NT2/D1 (cell line): ENCODE data around the gene POU3F3.

ENCODE experiments used
- DNase-seq: peaks from one replicate; pipeline ENCODE4 v3.0.0-alpha.2; 2011; ENCODE audit warnings: low read depth, low spot score
- H3K27me3 ChIP-seq: 2 replicates; pipeline ENCODE4 v1.6.0; 2011; ENCODE audit warnings: mild to moderate bottlenecking; ENCODE audit not compliant: insufficient read length, insufficient read depth
- H3K36me3 ChIP-seq: 2 replicates; pipeline ENCODE4 v1.6.1; 2011; ENCODE audit warnings: mild to moderate bottlenecking, low read length, mixed read lengths; ENCODE audit not compliant: insufficient read depth, insufficient read length
- H3K4me1 ChIP-seq: 2 replicates; pipeline ENCODE4 v1.5.1; 2011; ENCODE audit not compliant: insufficient read depth, insufficient read length
- H3K4me3 ChIP-seq: 2 replicates; pipeline ENCODE4 v1.5.1; 2011; ENCODE audit warnings: low read depth; ENCODE audit not compliant: insufficient read length
- H3K9ac ChIP-seq: 2 replicates; pipeline ENCODE4 v1.6.0; 2011; ENCODE audit warnings: low read depth; ENCODE audit not compliant: insufficient read length
- H3K9me3 ChIP-seq: 2 replicates; pipeline ENCODE4 v1.5.1; 2011; ENCODE audit warnings: mild to moderate bottlenecking, low read length; ENCODE audit not compliant: insufficient read depth
- SUZ12 ChIP-seq: IDR thresholded peaks from 2 replicates; pipeline ENCODE4 v1.6.1; 2011; ENCODE audit not compliant: insufficient read length, insufficient read depth; ENCODE audit errors: extremely low read depth
- YY1 ChIP-seq: IDR thresholded peaks from 2 replicates; pipeline ENCODE4 v1.6.1; 2011; ENCODE audit not compliant: insufficient read length, insufficient read depth
- ZNF274 ChIP-seq: IDR thresholded peaks from 2 replicates; pipeline ENCODE4 v1.6.1; 2011; ENCODE audit warnings: mild to moderate bottlenecking, low read depth, low read length

Gene POU3F3

DNA sequence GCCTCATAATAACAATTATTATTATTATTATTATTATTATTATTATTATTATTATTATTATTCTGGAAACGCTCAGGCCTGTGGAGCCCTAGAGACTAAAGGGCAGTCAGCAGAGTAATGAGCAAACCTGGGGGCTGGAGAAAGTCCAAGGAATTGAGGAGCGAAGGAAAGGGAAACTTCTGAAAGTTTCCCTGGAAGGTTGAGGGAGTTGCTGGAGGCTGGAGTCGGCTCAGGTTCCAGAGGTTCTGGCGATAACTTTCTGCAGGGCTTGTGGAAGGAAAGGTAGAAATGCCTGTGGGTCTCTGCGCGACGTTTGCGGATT lies 9.2 kb downstream of the POU3F3 start:
- no peaks in the 10 kb centered on the region for H3K9me3 ChIP-seq
- TF ChIP-seq YY1 (no peak), SUZ12 (no peak), ZNF274 (no peak)
- peak overlapping the region; percentile 44 for H3K9ac ChIP-seq
- no peak overlapping the region for H3K4me3 ChIP-seq
- peaks cover 100% of the 10 kb centered on the region for H3K27me3 ChIP-seq
- H3K4me1 ChIP-seq = peaks cover 16% of the 10 kb centered on the region
- DNase-seq = no peak
- no peaks in the 10 kb centered on the region for H3K36me3 ChIP-seq

DNA sequence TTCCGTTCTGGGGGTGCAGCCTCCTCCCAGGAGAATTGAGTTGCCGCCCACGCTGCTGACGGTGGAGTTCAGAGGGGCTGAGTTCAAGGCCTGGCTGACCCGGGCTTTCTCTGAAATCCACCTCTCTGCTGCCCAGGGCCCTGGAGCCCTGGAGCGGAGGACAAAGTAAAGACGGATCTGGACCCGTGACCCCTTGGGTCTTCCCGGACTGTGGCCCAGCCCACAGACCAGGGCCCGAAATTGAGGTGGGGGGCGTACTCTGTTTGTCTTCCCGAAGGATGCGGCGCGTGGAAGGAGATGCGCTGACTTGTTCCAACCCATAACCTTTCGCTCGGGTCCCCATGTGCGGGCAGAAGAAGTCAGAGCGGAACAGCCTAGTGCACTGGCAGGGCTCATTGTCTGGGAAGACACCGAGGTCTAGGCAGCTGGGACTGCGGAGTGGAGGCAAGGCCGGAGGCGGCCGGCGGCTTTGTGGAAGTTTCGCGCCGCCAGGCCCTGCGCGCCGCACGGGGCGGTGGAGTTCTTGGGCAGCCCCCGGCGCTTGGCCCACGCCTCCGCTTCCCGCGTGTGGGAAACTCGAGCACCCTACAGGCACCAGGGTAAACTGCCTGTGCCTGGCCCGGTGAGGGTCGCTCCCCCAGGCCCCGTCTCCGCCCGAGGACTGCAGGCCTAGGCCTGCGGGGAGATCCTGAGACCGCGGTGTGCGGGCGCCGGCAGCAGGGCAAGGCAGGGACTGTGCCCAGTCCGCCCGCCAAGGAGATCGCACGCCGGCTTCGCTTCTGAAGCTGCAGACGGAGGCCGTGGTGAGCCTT lies 9.8 kb downstream of the POU3F3 start:
- TF ChIP-seq ZNF274 = no peak
- TF ChIP-seq SUZ12 = peak; percentile 99
- Histone ChIP-seq H3K9me3 (no peaks in the 10 kb centered on the region), H3K9ac (peak overlapping the region; percentile 44), H3K36me3 (no peaks in the 10 kb centered on the region), H3K4me3 (peak overlapping the region; percentile 2), H3K4me1 (peaks cover 16% of the 10 kb centered on the region), H3K27me3 (peaks cover 100% of the 10 kb centered on the region)
- no peak for DNase-seq

DNA sequence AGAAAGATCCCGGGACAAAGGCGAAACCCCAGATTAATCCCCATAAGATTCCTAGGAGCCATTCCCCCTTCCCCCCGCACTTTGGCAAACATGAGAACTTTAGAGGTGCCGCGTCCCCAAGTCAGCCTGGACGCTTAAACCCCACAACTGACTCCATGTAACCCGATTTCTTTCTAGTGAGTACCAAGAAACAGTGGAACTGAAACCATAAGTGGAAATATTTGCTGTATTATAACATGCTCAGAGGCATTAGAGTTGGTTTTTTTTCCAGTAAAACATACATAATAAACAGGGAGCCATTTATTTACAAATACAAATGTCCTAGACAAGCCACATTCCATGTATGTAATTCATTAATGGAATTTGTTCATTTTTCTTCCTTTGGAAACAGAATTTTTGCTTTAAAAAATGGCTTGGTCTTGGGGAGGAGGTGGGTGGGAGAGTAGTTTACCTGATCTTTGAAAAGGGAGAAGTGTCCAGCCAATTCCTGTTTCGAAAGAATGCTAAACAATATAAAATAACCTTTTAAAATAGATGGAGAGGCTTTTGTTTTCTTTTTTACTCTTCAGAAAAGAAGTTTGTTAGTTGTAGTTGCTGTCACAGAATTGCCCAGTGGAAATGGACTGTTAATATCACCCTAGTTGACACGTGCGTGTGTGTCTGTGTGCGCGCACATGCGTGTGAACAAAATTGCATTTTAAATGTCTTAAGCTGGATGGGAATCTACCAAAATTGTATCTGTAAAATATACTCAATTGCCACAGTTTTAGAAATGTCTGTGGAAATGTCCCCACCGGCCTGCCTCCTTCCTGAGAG lies 10.6 kb downstream of the POU3F3 start:
- TF ChIP-seq SUZ12 = no peak
- no peak for TF ChIP-seq ZNF274
- no peak for TF ChIP-seq YY1
- Histone ChIP-seq H3K4me3 (no peak overlapping the region), H3K27me3 (peaks cover 100% of the 10 kb centered on the region), H3K36me3 (no peaks in the 10 kb centered on the region), H3K4me1 (peaks cover 16% of the 10 kb centered on the region), H3K9me3 (no peaks in the 10 kb centered on the region), H3K9ac (no peak overlapping the region)
- DNase-seq = no peak

DNA sequence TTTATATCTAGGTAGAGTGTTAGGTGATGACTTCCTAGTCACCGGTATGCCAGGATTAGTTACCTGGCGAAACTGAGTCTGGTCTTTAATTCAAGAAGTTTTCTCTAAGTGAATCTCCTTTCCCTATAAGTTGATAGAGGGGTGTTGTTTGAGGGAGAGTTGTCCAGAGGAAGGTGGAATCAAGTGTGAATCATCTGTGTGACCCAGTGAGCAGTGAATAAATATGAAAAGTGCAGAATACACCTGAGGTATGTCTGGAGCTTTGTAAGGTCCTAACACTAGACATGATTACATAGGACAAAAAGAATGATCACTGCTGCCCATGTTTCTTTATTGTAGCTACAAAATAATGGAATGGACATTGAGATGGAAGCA lies 11.2 kb downstream of the POU3F3 start:
- H3K9ac ChIP-seq = no peak overlapping the region
- no peak overlapping the region for H3K4me3 ChIP-seq
- TF ChIP-seq SUZ12 (peak; percentile 43), ZNF274 (no peak), YY1 (no peak)
- H3K36me3 ChIP-seq = no peaks in the 10 kb centered on the region
- peaks cover 100% of the 10 kb centered on the region for H3K27me3 ChIP-seq
- peaks cover 16% of the 10 kb centered on the region for H3K4me1 ChIP-seq
- no peaks in the 10 kb centered on the region for H3K9me3 ChIP-seq
- no peak for DNase-seq

DNA sequence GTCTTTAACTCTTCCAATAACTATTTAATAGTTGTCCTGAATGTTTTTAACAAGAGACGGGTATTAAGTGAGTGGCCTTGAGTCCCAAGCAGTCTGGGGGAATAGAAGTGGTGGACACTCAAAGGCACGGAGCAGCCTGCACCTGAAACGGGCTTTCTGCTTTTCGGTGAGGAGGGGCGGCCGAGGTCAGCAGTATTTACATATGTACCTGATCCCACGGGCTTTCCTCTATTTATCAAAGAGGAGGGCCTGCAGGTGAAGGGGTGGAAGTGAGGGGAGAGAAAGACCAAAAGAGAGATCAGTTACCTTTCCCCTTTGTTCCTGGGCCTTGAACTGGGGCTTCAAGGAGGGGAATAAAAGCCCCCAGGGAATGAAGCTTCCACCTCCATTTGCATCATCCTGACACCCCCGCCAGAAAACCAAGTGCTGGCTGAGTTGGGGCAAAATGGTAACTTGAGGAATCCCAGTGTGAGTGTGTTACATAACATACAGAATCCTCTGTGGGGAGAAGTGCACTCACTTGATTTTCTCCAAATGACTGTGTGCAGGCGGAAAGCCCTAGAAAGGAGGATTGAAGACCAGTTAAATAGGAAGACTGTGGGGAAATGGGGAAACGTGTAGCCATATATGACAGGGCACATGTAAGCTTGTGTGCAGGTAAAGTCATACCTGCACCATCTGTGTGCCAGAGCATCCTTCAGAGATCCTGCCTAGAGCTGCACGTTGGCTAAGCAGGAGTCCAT lies 12.4 kb downstream of the POU3F3 start:
- peaks cover 100% of the 10 kb centered on the region for H3K27me3 ChIP-seq
- no peak for DNase-seq
- no peaks in the 10 kb centered on the region for H3K9me3 ChIP-seq

DNA sequence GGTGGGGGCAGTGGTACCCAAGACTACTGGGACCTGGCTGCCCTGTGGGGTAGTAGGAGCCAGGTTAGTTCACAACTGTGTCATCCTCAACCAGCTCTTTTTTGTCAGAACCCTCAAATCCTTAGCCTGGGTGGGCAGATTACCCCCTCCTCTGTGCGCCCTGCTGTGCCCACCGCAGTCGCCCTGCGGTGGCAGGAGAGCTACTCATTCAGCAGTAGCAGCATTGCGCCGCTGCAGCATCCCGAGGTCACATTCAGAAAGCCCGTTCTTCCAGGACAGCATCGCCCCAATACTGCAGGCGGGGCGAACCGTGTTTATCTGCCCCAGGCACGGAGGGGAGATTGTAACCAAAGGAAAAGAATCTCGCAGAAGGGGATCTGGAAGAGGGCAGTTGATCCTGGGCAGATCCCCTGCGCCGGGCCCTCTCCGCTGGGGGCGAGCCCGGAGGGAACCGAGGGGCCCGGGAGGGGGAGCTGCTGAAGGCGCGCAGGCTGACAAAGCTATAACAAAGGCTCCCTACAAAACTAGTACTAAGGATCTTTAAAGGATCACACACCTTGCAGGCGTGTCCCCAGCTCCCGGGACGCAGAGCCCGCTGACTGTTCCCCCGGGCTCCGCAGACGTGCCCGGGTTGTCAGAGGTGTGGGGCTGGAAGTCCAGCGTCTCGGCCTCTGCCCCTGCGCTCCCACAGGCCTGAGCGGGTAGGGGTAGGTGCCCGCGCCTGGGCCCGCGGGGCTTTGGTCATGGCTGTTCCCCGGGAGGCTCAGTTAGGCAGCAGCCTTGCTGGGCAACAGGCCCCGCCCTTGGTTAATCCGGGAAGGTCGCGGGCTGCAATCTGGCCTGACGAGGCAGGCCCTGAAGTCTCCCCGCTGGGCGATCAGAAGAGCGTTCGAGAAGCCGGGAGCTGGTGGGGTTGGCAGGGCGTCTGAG lies 13.2 kb downstream of the POU3F3 start:
- H3K9ac ChIP-seq = peak overlapping the region; percentile 57
- TF ChIP-seq SUZ12 = no peak
- no peak for TF ChIP-seq YY1
- TF ChIP-seq ZNF274 = no peak
- H3K27me3 ChIP-seq = peaks cover 100% of the 10 kb centered on the region
- no peak for DNase-seq
- H3K4me1 ChIP-seq = peaks cover 16% of the 10 kb centered on the region
- H3K36me3 ChIP-seq = no peaks in the 10 kb centered on the region
- H3K9me3 ChIP-seq = no peaks in the 10 kb centered on the region
- peak overlapping the region; percentile 27 for H3K4me3 ChIP-seq

More for the DNA sequence above, 12.4 kb downstream of the POU3F3 start:
- no peak for TF ChIP-seq YY1
- no peak for TF ChIP-seq ZNF274
- no peak for TF ChIP-seq SUZ12
- Histone ChIP-seq H3K4me3 (no peak overlapping the region), H3K9ac (no peak overlapping the region), H3K36me3 (no peaks in the 10 kb centered on the region), H3K4me1 (peaks cover 16% of the 10 kb centered on the region)
